HG02678 (cell line): ENCODE measurements around the gene CALML6.

Experiments
- ATAC-seq: cut with Tn5 transposase; IDR thresholded peaks from one replicate; pipeline ENCODE4 v1.9.1; 2021; ENCODE audit warnings: mild to moderate bottlenecking, moderate library complexity; ENCODE audit not compliant: unreplicated experiment

CALML6 gene

DNA sequence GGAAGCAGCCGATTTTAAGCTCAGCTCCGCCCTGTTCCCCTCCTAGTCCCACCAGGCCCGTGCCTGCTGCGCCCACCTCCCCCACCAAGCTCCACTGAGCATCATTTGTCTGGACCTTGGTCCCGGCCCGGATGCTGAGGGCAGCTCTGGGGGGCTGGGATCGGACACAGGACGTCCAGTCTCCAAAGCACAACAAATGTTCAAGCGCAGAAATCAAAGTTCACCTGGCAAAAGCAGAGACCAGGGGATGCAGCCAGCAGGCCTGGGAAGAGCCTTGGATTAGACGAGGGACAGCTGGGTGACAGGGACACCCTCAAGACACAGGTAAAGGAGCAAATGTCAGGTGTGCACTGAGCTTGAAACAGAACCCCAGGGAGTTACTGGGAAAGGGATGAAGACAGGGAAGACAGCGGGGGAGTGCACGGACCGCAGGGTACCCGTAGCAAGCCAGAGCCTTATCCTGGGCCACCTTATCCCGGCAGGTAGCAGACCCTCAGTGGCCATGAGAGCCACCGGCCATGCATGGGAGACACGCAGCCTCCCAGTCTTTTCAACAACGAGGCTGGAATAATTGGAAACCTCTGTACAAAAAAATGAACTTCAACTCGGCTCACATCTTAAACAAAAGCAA lies 26.3 kb downstream of the CALML6 start:
- ATAC-seq = no peak

DNA sequence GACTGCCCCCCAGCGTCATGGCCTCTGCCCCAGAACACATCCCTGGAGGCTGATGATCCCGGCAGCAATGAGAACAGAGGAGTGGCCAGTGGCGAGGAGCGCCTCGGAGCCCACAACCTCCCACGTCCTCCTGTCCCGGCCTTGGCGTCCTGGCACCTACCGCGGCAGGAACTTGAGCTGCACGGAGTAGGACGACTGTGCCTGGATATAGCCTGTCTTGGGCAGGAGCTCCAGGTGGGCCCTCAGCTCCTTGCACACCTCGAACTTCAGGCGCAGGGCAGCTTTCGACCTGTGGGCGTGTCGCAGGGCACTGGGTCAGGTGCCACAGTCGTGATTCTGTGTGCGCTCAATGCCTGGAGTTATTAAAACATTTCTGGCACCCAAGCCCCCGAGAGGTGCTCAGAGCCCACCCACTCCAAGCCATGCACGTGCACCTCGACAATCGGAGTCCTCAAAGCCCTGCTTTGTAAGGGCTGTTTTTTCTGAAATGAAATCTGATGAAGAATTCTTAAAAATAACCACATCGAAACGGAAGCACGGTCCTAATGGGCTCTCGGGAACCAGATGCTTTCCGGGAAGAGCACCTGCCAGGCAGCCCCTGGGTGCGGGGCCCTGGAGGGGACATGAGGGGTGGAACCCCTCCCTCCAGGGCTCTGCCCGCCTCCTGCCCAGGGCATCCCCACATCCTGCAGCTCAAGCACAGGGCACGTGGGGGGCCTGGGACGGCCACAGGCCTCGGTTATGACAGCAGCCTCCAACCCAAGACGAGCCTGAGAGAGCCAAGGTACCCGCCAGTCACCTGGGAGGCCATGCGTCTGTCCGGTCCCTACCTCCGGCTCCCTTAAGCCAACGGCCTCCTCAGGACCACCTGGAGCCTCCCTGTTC lies 27.1 kb downstream of the CALML6 start:
- no peak for ATAC-seq

DNA sequence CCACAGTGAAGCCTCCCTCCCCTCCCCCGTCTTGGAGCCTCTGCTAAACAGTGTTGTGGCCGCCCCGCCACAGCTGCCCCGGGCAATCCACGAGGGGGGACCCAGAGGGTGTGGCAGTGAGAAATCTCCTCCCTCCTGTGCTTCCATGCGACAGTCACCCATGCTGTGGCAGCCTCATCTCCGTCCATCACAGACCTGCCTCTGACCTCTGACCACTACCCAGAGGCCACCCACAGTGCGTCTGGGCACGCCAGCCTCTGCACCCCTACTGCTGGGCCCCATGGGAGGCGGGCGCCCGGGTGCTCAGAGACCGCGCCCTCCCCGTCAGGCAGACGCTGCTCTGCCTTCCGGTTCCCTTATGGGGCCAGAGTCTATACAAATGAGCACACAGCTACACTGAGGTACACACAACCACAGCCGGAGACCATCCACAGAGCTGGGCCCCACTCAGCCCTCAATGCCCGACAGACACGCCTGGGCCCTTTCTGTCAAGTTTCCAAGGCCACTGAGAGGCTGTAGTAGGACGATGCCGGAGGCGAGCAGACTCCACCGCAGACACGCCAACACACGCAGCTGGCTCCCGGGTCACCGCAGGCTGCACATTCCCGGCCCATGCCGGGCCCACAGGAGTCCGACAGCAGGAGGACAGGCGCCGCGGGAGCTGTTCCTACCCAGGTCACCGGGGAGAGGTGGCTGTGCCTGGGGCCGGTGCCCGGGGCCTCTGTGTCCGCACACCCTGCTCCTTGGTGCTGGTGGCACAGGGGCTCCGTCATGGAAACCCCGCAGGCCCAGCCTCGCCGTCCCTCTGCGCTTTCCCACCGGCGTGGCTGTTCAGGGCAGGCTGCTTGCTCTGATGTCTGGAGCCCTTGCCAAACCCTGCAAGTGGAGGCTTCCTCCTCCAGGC lies 27.9 kb downstream of the CALML6 start:
- no peak for ATAC-seq

DNA sequence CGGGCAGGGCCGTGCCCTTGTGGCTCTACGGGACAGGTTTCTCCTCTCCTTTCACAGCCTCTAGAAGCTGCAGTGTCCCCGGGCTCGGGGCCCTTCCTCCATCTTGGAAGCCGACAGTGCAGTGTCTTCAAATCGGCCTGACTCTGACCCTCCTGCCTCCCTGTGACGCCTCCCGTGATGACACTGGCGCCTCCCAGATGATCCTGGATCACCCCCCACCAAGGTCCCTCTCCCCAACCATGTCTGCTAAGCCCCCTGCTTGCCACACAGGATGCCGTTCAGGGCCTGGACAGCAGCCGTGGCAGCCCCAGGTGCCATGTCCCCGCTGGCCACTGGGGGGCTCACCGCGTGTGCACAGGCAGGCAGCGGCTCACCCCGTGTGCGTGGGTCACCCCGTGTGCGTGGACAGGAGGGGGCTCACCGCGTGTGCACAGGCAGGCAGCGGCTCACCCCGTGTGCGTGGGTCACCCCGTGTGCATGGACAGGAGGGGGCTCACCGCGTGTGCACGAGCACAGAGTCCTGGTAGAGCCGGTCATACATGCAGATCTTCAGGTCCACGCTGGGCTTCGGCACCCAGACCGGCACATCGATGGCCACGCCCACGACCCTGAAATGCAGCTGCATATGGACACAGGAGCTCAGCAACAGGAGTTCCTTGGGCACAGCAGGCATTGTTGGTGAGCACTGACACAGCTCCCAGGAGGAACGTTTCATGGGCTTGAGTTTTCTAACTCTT lies 28.9 kb downstream of the CALML6 start:
- no peak for ATAC-seq

DNA sequence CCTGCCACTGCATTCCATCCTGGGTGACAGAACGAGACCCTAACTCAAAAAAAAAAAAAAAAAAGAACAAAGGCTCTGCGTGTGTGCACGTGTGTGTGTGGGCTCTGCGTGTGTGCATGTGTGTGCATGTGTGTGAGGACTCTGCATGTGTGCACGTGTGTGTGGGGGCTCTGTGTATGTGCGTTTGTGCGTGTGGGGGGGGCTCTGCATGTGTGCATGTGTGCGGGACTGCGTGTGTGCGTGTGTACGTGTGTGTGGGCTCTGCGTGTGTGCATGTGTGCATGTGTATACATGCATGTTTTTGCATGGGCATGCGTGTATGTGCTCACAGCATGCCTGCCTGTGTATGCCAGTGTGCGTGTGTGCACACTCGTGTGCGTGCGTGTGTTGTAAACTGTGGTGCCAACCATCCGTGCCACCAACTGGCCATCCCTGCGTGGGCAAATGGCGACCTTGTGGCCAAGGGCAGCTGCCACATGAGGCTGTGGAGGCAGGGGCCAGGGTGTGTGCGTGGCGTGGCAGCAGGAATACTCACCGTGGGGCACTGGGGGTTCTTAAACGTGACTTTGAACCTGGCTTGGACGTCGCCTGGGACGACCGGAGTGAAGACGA lies 30.8 kb downstream of the CALML6 start:
- ATAC-seq = no peak

DNA sequence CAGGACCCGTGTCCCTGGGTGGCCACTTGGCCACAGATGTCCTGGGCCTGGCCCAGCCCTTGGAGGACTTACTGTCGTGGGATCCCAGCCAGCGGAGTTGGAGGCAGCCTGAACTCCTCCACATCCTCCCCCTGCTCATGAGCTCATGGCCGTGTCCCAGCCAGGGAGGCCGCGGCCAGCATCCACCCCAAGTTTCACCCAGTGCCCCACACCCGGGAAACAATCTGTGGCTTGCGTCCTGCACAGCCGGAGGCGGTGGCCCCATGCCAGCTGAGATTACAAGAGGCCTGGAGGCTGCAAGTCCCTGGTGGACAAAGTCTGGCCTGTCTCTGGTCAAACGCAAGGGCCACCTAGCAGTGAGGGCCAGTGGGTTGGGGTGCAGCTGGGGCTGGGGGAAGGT lies 31.5 kb downstream of the CALML6 start:
- no peak for ATAC-seq

DNA sequence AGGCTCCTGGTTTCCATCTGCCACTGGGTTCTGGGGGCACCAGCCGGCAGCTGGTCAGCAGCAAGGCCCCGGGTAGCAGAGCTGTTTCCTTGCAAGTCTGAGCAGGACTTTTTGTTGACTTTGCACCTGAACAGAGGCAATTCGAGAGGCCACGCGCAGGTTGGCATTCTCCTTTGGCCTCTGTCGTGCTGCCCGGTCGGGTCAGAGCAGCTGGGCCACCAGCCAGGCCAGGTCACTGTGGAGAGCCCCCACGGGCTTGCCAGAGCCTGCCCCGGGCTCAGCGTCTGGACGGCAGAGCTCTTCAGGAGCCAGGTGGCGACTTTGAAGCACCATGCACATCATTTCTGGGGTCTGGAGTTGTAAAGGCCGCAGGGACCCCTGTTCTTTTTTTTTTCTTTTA lies 32.4 kb downstream of the CALML6 start:
- no peak for ATAC-seq

DNA sequence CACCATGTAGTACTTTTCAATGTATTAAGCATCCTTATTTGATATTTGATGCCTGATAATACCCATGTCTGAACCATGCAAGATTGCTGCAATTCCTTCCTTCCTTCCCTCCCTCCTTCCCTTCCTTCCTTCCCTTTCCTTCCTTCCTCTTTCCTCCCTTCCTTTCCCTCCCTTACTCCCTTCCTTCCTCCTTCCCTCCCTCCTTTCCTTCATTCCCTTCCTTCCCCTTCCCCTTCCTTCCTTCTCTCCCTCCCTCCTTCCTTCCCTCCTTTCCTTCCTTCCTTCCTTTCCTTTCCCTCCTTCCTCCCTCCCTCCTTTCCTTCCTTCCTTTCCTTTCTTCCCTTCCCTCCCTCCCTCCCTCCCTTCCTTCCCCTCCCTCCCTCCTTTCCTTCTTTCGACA lies 33.7 kb downstream of the CALML6 start:
- ATAC-seq = no peak

DNA sequence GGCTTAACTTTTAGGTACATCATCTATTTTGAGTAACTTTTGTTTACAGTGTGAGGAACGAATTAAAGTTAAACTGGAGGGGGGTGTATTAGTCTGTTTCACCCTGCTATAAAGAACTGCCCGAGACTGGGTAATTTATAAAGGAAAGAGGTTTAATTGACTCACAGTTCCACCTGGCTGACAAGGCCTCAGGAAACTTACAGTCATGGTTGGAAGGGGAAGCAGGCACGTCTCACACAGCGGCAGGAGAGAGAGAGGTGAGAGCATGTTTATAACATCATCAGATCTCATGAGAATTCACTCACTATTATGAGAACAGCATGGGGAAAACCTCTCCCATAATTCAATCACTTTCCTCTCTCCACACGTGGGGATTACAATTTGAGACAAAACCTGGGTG lies 35.9 kb downstream of the CALML6 start:
- ATAC-seq = no peak

DNA sequence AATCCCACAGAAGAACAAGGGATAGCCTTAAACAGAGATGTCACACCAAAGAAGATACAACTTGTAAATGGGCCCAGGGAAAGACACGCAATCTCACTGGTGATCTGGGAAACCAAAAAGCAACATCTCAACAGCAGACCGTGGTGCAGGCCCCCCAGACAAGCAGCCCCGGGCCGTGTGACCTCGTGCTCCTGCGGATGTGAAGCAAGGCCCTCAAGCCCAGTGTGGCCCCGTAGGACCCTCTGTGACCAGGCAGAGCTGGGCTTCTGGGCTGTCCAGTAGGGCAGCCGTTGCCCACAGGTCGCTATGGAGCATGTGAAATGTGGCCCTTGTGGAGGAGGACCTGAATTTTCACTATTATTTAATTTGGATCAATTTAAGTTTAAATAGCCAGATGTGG lies 39.0 kb downstream of the CALML6 start:
- no peak for ATAC-seq

DNA sequence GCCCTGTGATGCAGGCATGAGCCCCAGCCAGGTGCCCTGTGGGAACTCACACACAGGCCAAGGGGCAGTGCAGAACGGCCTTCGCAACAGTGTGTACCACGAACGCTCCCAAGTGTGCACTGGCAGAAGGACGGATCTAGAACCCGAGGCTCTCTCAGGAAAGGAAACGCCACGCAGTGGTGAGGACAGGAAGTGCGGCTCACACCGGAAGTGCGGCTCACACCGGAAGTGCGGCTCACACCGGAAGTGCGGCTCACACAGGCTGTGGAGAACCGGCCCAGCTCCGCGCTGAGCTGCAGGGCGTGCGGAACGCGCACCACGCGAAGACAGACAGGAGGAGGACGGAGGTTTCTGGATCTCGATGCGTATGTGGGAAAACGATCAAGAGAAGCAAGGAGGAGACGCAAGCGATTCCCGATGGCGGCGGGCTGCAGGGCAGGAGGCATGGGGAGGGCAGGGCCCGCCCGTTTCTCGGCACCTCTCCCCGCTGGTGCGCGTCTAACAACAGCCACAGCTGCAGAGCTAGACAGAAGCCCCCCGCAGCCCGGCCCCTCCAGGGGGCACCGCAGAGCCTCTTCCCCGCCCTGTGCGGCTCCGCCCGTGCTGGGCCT lies 39.9 kb downstream of the CALML6 start:
- no peak for ATAC-seq

DNA sequence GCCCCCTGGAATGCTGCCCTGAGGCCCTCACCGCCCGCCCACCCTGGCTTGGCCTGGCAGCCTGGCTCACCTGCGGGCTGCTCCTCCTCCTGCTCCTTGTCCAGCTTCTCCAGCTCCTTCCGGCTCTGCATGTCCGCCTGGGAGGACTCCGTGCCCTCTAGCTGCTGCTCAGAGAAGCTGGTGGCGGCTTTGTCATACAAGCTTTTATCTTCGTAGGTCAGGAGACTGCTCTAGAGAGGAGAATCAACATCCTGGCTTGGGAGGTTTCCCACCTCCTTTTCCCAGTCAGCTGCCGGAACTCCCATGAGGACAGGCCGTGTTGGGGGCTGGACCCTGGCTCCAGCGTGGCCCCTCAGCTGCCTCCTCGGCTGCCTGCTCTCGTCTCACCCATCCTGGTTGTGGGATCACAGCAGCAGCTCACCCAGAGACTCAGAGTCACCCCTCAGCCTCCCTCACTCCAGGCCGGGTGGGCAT lies 40.6 kb downstream of the CALML6 start:
- ATAC-seq = no peak

DNA sequence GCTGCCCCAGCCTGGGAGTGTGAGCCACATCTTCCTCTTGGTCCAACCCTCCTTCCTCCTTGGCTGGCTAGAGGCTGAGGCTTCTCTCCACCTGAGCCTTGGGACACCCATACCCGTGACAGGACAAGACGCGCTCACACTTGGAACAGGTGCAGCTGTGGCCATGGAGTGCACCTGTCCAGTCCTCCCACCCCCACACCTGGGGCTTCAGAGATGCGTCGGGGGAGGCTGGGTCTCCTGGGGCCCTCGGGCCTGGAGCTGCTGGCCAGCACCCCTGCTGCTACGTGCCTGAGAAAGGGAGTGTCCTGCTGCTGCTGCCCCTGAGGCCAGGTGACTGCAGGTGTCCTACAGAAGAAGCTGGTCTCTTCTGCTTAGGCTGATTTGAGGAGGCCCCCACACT lies 41.0 kb downstream of the CALML6 start:
- ATAC-seq = no peak

DNA sequence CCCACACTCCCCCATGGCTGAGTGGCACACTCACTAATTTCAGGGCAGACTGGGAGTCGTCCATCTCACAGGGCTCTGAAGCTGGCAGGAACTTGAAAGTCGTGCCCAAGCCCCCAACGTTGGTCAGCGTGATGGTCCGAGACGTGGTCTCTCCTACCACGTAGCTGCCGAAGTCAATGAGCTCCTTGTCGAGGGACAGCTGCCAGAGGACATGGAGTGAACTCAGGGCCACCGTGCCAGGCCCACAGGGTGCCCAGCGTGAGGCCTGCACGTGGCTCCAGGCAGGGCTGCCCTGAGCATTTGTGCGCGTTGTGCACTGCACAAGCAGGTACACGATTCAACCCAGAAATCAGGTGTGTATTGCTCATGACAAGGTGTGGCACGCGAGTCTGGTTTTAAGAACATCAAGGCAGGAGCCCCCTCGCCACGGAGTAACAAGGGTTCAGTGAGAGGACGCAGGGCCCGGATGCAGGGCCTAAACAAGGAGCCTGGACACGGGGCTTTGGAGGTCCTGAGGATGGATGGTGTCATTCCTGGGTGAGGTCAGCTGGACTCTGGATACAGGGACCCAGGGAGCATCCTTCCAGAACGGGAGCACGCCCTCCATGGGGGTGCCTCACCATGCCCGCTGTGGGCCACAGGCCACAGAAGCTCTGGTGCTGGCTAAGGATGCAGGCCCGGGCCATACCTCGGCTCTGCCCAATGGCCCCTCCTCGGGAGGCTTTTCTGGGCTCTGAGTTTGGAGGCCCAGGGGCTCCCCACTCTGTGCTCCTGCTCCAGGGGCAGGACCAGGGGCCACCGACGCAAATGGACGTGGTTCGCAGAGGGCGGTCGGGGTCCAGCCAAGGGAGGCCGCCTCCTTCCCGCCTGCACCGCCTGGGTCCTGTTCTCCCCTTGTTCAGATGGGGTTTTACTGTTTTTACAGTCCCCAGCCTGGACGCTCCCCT lies 41.8 kb downstream of the CALML6 start:
- ATAC-seq = no peak

DNA sequence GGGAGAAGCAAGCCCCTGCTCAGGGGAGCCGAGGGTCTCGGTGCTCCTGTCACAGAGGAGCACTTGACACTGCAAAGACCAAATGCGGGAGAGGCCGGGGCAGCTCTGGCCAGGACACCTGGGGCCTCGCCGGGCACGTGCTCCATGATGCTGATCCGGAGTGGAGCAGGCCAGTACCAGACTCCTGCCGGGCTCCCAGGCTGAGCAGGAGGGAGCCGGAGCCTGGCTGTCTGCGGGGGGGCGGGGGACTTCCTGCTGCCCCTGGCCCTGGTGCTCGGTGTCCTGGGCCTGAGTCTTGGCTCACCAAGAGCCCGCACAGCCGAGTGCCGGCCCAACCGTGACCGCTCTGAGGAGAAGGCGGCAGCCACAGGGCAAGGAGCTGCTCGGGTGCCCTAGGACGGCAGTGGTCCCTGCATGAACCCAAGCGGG lies 42.5 kb downstream of the CALML6 start:
- no peak for ATAC-seq

DNA sequence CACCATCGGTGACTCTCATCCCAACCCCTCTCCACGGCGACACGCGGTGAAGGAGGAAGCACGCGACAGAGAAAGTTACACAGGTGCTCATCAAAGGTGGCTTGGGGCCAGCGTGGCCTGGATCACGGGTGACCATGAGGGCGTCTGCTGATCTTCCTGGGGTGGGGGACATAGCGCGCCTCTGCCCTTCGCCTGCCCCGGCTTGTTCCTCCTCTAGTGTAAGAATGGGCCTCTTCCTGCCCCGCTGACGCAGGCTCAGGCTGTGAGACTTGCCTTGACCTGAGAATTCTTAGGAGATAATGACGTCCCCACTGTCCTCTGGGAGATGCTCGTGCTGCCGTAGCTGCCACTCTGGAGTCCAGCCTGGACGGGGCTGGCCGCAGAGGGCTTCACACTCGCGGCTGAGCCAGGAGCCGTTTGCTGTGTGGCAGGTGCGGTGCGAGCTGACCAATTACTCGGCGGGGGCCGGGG lies 43.0 kb downstream of the CALML6 start:
- ATAC-seq = no peak

DNA sequence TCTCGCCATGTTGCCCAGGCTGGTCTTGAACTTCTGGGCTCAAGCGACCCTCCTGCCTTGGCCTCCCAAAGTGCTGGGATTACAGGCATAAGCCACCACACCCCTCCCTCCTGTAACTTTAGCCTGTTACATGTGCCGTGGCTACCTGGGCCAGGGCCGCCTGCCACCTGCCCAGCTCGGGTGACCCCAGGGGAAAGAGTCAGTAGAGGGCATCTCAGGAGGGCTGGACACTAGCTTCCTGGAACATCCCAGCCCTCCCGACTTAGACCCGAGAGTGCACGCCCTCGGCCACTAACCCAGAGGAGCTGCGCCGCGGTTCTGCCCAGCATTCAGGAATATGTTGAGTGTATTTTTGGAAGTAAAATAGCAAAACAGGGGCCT lies 44.4 kb downstream of the CALML6 start:
- no peak for ATAC-seq

DNA sequence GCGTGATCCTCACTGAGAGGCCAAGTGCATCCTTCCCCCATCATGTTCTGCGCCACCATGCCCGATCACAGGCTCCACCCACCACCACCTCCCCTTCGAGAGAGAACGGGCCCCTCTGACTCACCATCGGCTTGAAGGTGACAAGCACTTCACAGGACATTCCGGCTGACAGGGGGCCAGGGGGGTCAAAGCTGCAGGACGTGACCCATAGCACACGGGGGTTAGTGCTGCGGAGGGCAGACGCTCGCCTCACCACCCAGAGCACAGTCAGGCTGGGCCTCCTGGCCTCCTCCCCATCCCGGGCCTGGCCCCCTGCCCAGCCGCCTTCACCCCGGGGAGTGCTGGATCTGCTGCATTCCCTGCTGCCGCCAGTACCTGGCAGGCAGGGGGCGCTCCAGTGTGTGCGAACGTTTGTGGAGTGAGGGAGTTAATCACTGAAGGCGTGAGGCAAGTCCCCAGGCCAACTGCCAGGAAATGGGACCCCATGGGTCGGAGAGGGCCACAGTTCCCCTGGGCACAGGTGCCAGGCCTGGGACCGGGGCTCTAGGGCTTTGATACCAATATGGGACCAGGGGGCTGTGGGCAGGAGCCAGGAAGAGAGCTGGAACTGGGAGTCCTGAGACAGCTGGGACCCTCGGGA lies 44.9 kb downstream of the CALML6 start:
- no peak for ATAC-seq
